MM.1S (cell line): ENCODE data around the gene FLT1.

Source experiments
- CTCF ChIP-seq: fragments of 300-600 bp; sonication (generic); IDR thresholded peaks from 2 replicates; pipeline ENCODE4 v1.5.1; 2016; ENCODE audit warnings: antibody characterized with exemption, low read length, mixed read lengths
- EZH2 ChIP-seq: fragments of 300-600 bp; sonication (generic); optimal IDR thresholded peaks from 2 replicates; pipeline ENCODE3; 2017; ENCODE audit warnings: low read depth, mild to moderate bottlenecking, antibody characterized with exemption, low read length, mixed read lengths

GRCh38 chr13:28534801-28535200 is 39.9 kb upstream of the FLT1 start:
- TF ChIP-seq CTCF (no peak), EZH2 (no peak)
